Measurements from ENCODE around the gene RHOG. TPM values are rescaled to one million over a fixed set of nuclear protein-coding genes. Genes with fewer than 3 reads are reported as not detected.

RHOG gene
- total and polyA plus RNA-seq, 9 of the 15 experiments (the other 6 are each of a cell fraction or from before 2014, with no cell fraction given) = 22.6 to 162 (median 80.3) TPM

GRCh38 chr11:3859373-3859881 lies 18.7 kb upstream of the RHOG start (continued):
- TF ChIP-seq, protein P1, sequence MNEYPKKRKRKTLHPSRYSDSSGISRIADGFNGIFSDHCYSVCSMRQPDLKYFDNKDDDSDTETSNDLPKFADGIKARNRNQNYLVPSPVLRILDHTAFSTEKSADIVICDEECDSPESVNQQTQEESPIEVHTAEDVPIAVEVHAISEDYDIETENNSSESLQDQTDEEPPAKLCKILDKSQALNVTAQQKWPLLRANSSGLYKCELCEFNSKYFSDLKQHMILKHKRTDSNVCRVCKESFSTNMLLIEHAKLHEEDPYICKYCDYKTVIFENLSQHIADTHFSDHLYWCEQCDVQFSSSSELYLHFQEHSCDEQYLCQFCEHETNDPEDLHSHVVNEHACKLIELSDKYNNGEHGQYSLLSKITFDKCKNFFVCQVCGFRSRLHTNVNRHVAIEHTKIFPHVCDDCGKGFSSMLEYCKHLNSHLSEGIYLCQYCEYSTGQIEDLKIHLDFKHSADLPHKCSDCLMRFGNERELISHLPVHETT (CRISPR knock-in tag; conservative IDR thresholded peaks at IDR 0.05 in 1 of 2, IDR thresholded peaks at IDR 0.05 in 1 of 2) = no peak
- TF ChIP-seq CTBP1 (IDR thresholded peaks at IDR 0.05; ENCODE audit: borderline replicate concordance) (peak; percentile 51; the same call in 1 of the 2 replicates), PBX2 (CRISPR knock-in tag; IDR thresholded peaks at IDR 0.05; ENCODE audit: low read depth) (no peak), PBX2 (tag; conservative IDR thresholded peaks at IDR 0.05; ENCODE audit: low read depth) (no peak), DMBX1 (CRISPR knock-in tag; IDR thresholded peaks at IDR 0.05; ENCODE audit: borderline replicate concordance) (no peak), NFE2L1 (tag; IDR thresholded peaks at IDR 0.05; ENCODE audit: borderline replicate concordance, low read depth) (no peak), ZNF436 (CRISPR knock-in tag; IDR thresholded peaks at IDR 0.05) (no peak), SMARCE1 (IDR thresholded peaks at IDR 0.05) (no peak), EGR1 (conservative IDR thresholded peaks at IDR 0.05) (no peak), FOXP1 (CRISPR knock-in tag; IDR thresholded peaks at IDR 0.05) (no peak), ZNF384 (IDR thresholded peaks at IDR 0.05; ENCODE audit: low read depth, low read length) (no peak), PTBP1 (IDR thresholded peaks at IDR 0.05; ENCODE audit: low read depth, low read length) (no peak), NR2C2 (CRISPR knock-in tag; IDR thresholded peaks at IDR 0.05) (no peak), NR2C2 (tag; IDR thresholded peaks at IDR 0.05) (no peak), KHSRP (IDR thresholded peaks at IDR 0.05) (no peak), TEAD2 (tag; IDR thresholded peaks at IDR 0.05) (no peak), TAF1 (IDR thresholded peaks at IDR 0.05; ENCODE audit: control insufficient read depth, extremely low read depth, insufficient read depth, low read length, severe bottlenecking) (peak; percentile 64)
- TF ChIP-seq, protein P2, sequence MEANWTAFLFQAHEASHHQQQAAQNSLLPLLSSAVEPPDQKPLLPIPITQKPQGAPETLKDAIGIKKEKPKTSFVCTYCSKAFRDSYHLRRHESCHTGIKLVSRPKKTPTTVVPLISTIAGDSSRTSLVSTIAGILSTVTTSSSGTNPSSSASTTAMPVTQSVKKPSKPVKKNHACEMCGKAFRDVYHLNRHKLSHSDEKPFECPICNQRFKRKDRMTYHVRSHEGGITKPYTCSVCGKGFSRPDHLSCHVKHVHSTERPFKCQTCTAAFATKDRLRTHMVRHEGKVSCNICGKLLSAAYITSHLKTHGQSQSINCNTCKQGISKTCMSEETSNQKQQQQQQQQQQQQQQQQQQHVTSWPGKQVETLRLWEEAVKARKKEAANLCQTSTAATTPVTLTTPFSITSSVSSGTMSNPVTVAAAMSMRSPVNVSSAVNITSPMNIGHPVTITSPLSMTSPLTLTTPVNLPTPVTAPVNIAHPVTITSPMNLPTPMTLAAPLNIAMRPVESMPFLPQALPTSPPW (CRISPR knock-in tag; IDR thresholded peaks at IDR 0.05) = peak; percentile 61
- TF ChIP-seq, protein P3, sequence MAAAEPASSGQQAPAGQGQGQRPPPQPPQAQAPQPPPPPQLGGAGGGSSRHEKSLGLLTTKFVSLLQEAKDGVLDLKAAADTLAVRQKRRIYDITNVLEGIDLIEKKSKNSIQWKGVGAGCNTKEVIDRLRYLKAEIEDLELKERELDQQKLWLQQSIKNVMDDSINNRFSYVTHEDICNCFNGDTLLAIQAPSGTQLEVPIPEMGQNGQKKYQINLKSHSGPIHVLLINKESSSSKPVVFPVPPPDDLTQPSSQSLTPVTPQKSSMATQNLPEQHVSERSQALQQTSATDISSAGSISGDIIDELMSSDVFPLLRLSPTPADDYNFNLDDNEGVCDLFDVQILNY (CRISPR knock-in tag; IDR thresholded peaks at IDR 0.05) = no peak
- TF ChIP-seq, protein P4, sequence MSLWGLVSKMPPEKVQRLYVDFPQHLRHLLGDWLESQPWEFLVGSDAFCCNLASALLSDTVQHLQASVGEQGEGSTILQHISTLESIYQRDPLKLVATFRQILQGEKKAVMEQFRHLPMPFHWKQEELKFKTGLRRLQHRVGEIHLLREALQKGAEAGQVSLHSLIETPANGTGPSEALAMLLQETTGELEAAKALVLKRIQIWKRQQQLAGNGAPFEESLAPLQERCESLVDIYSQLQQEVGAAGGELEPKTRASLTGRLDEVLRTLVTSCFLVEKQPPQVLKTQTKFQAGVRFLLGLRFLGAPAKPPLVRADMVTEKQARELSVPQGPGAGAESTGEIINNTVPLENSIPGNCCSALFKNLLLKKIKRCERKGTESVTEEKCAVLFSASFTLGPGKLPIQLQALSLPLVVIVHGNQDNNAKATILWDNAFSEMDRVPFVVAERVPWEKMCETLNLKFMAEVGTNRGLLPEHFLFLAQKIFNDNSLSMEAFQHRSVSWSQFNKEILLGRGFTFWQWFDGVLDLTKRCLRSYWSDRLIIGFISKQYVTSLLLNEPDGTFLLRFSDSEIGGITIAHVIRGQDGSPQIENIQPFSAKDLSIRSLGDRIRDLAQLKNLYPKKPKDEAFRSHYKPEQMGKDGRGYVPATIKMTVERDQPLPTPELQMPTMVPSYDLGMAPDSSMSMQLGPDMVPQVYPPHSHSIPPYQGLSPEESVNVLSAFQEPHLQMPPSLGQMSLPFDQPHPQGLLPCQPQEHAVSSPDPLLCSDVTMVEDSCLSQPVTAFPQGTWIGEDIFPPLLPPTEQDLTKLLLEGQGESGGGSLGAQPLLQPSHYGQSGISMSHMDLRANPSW (CRISPR knock-in tag; IDR thresholded peaks at IDR 0.05) = no peak

Measured in K562 (cell line).